ENCODE results near the gene TMEM175.
"Not testable (repeated sequence)": the region's sequence is repeated elsewhere in the genome, so short reads cannot be mapped to it uniquely, and the experiment has no call there.

The TMEM175 gene

GRCh38 chr4:915041-915474 lies 17.2 kb upstream of the TMEM175 start:
- DNase-seq (ENCODE audit: low read depth in 3 of 3) = no peak

GRCh38 chr4:915595-915994 lies 16.7 kb upstream of the TMEM175 start:
- no peak for DNase-seq (ENCODE audit: low read depth in 3 of 3)

GRCh38 chr4:917466-917865 lies 14.8 kb upstream of the TMEM175 start:
- DNase-seq (ENCODE audit: low read depth in 3 of 3) = no peak

- no peak for DNase-seq (ENCODE audit: low read depth in 3 of 3)
These were observed 14.3 kb upstream of the TMEM175 start for GRCh38 chr4:917992-918391.

- DNase-seq (ENCODE audit: low read depth in 3 of 3) = not testable (repeated sequence)
These were observed 13.7 kb upstream of the TMEM175 start for GRCh38 chr4:918591-918990.

- not testable (repeated sequence) for DNase-seq (ENCODE audit: low read depth in 3 of 3)
These were observed 13.1 kb upstream of the TMEM175 start for GRCh38 chr4:919004-919680.

- no peak for DNase-seq (ENCODE audit: low read depth in 3 of 3)
These were observed 10.4 kb upstream of the TMEM175 start for GRCh38 chr4:921830-922331.

- peak in 1 of 3 experiments; percentile 21 for DNase-seq (ENCODE audit: low read depth in 3 of 3)
These were observed 7.9 kb upstream of the TMEM175 start for GRCh38 chr4:924107-925096.

- no peak for DNase-seq (ENCODE audit: low read depth in 3 of 3)
These were observed 7.1 kb upstream of the TMEM175 start for GRCh38 chr4:925171-925570.

GRCh38 chr4:925771-926500 lies 6.3 kb upstream of the TMEM175 start:
- DNase-seq (ENCODE audit: low read depth in 3 of 3) = no peak

GRCh38 chr4:926538-926937 lies 5.7 kb upstream of the TMEM175 start:
- DNase-seq (ENCODE audit: low read depth in 3 of 3) = no peak

GRCh38 chr4:927566-927965 lies 4.7 kb upstream of the TMEM175 start:
- not testable (repeated sequence) for DNase-seq (ENCODE audit: low read depth in 3 of 3)

- DNase-seq (ENCODE audit: low read depth in 3 of 3) = no peak
These were observed 3.0 kb upstream of the TMEM175 start for GRCh38 chr4:929096-929765.

GRCh38 chr4:930028-930551 lies 2.2 kb upstream of the TMEM175 start:
- DNase-seq (ENCODE audit: low read depth in 3 of 3) = no peak

GRCh38 chr4:930827-931193 lies 1.4 kb upstream of the TMEM175 start:
- no peak for DNase-seq (ENCODE audit: low read depth in 3 of 3)

- DNase-seq (ENCODE audit: low read depth in 3 of 3) = no peak
These were observed 883 bp upstream of the TMEM175 start for GRCh38 chr4:931194-931959.

GRCh38 chr4:932713-933070 lies 432 bp downstream of the TMEM175 start:
- no peak for DNase-seq (ENCODE audit: low read depth in 3 of 3)

- not testable (repeated sequence) for DNase-seq (ENCODE audit: low read depth in 3 of 3)
These were observed 7.2 kb downstream of the TMEM175 start for GRCh38 chr4:939508-939907.

- no peak for DNase-seq (ENCODE audit: low read depth in 3 of 3)
These were observed 13.2 kb downstream of the TMEM175 start for GRCh38 chr4:945274-946102.

- no peak for DNase-seq (ENCODE audit: low read depth in 3 of 3)
These were observed 13.8 kb downstream of the TMEM175 start for GRCh38 chr4:946103-946450.
